HG02885 (cell line): Measurements from ENCODE around the gene GRK5.

Source experiments
- ATAC-seq: cut with Tn5 transposase; IDR thresholded peaks from one replicate; pipeline ENCODE4 v1.9.1; 2021; ENCODE audit warnings: mild to moderate bottlenecking; ENCODE audit not compliant: unreplicated experiment, poor library complexity

The GRK5 gene

GRCh38 chr10:119289227-119289920 lies 82.0 kb downstream of the GRK5 start:
- ATAC-seq, result no peak

- no peak for ATAC-seq
Observed at GRCh38 chr10:119290301-119291048, 83.1 kb downstream of the GRK5 start.

GRCh38 chr10:119291223-119291900 lies 84.0 kb downstream of the GRK5 start:
- ATAC-seq, result no peak

GRCh38 chr10:119292968-119293760 lies 85.8 kb downstream of the GRK5 start:
- no peak for ATAC-seq

- ATAC-seq, result no peak
Observed at GRCh38 chr10:119296703-119297102, 89.3 kb downstream of the GRK5 start.

GRCh38 chr10:119297207-119297968 lies 90.0 kb downstream of the GRK5 start:
- no peak for ATAC-seq

- no peak for ATAC-seq
Observed at GRCh38 chr10:119298810-119299209, 91.4 kb downstream of the GRK5 start.

GRCh38 chr10:119299531-119299930 lies 92.2 kb downstream of the GRK5 start:
- ATAC-seq, result no peak

GRCh38 chr10:119301397-119301796 lies 94.0 kb downstream of the GRK5 start:
- no peak for ATAC-seq

GRCh38 chr10:119302172-119302571 lies 94.8 kb downstream of the GRK5 start:
- no peak for ATAC-seq

- no peak for ATAC-seq
Observed at GRCh38 chr10:119302591-119303253, 95.4 kb downstream of the GRK5 start.

GRCh38 chr10:119303886-119304285 lies 96.5 kb downstream of the GRK5 start:
- no peak for ATAC-seq

- ATAC-seq, result no peak
Observed at GRCh38 chr10:119304541-119304940, 97.2 kb downstream of the GRK5 start.

GRCh38 chr10:119305860-119306513 lies 98.6 kb downstream of the GRK5 start:
- ATAC-seq, result peak; percentile 54

GRCh38 chr10:119306514-119306951 lies 99.2 kb downstream of the GRK5 start:
- ATAC-seq, result peak; percentile 79

- no peak for ATAC-seq
Observed at GRCh38 chr10:119306986-119307392, 99.6 kb downstream of the GRK5 start.

- ATAC-seq, result no peak
Observed at GRCh38 chr10:119308089-119308488, 100.7 kb downstream of the GRK5 start.

GRCh38 chr10:119308551-119309422 lies 101.4 kb downstream of the GRK5 start:
- no peak for ATAC-seq
